Cardiac muscle cell (in vitro differentiated cells and primary cell): ENCODE results near the gene FOXL3. TPM values are rescaled to one million over a fixed set of nuclear protein-coding genes. Genes with fewer than 3 reads are reported as not detected.
"Not testable (repeated sequence)": the region's sequence is repeated elsewhere in the genome, so short reads cannot be mapped to it uniquely, and the experiment has no call there.

Experiments
- DNase-seq, 2 donors: peaks; one replicate each; pipeline versions ENCODE4 v3.0.0 to v3.0.0-alpha.2; 2010 to 2017; ENCODE audit warnings: low read depth in 1 of 2, low spot score in 1 of 2
- H3K27ac ChIP-seq: fragments of 200-600 bp; sonication (generic); 2 replicates; pipeline ENCODE4 v1.5.1; 2016
- H3K27me3 ChIP-seq: fragments of 200-600 bp; sonication (generic); 2 replicates; pipeline ENCODE4 v1.6.0; 2016; ENCODE audit warnings: control low read depth
- H3K36me3 ChIP-seq: fragments of 200-600 bp; sonication (generic); 2 replicates; pipeline ENCODE4 v1.5.1; 2016; ENCODE audit warnings: control low read depth
- H3K4me1 ChIP-seq: fragments of 200-600 bp; sonication (generic); 2 replicates; pipeline ENCODE4 v1.8.1; 2017; ENCODE audit warnings: low read depth, mild to moderate bottlenecking, mixed run types
- H3K4me3 ChIP-seq: fragments of 200-600 bp; sonication (generic); 2 replicates; pipeline ENCODE4 v1.5.1; 2016; ENCODE audit warnings: mild to moderate bottlenecking
- H3K9me3 ChIP-seq: fragments of 200-600 bp; sonication (generic); 2 replicates; pipeline ENCODE4 v1.5.1; 2017; ENCODE audit warnings: low read depth, mild to moderate bottlenecking, control low read depth
- polyA plus RNA-seq: library from polyadenylated mRNA; unstranded; fragments of >200 nt; fragmentation: Nextera tagmentation; extraction: Ambion mirVana; gene quantifications from 2 replicates; pipeline ENCODE4 v1.2.1, GENCODE V29; 2016
- total RNA-seq: library from RNA; depleted of rRNA; stranded (reverse); fragments of >200 nt; gene quantifications from 2 replicates; pipeline ENCODE4 v1.2.3, GENCODE V29; 2016
- TF ChIP-seq, protein P1 (sequence below): IDR thresholded peaks from 2 replicates; pipeline ENCODE4 v1.5.1; 2012; ENCODE audit warnings: low read depth, mild to moderate bottlenecking, low read length

The FOXL3 gene
- total RNA-seq (not detected in 2 replicates), polyA plus RNA-seq (not detected in 2 replicates)

GRCh38 chr7:289756-290553 is at the start of gene FOXL3:
TSS of gene FOXL3 (plus strand) at chr7:290170. CDS start at chr7:290170, 0 bp downstream.
- H3K4me3 ChIP-seq, result no peak within 1 kb of the TSS
- H3K4me1 ChIP-seq, result no peaks in the 10 kb centered on the region
- H3K9me3 ChIP-seq, result no peaks in the 10 kb centered on the region
- no peak within 1 kb of the TSS for H3K27ac ChIP-seq
- TF ChIP-seq, protein P1, sequence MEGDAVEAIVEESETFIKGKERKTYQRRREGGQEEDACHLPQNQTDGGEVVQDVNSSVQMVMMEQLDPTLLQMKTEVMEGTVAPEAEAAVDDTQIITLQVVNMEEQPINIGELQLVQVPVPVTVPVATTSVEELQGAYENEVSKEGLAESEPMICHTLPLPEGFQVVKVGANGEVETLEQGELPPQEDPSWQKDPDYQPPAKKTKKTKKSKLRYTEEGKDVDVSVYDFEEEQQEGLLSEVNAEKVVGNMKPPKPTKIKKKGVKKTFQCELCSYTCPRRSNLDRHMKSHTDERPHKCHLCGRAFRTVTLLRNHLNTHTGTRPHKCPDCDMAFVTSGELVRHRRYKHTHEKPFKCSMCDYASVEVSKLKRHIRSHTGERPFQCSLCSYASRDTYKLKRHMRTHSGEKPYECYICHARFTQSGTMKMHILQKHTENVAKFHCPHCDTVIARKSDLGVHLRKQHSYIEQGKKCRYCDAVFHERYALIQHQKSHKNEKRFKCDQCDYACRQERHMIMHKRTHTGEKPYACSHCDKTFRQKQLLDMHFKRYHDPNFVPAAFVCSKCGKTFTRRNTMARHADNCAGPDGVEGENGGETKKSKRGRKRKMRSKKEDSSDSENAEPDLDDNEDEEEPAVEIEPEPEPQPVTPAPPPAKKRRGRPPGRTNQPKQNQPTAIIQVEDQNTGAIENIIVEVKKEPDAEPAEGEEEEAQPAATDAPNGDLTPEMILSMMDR, result no peak
- no peaks in the 10 kb centered on the region for H3K36me3 ChIP-seq
- peaks cover 99% of the 10 kb centered on the region for H3K27me3 ChIP-seq
- DNase-seq, result no peak

- TF ChIP-seq, protein P1, result no peak
- Histone ChIP-seq H3K27me3 (no peaks in the 10 kb centered on the region), H3K4me1 (no peaks in the 10 kb centered on the region), H3K4me3 (no peak overlapping the region), H3K9me3 (no peaks in the 10 kb centered on the region), H3K27ac (no peak overlapping the region), H3K36me3 (no peaks in the 10 kb centered on the region)
- no peak for DNase-seq
These were observed 49.0 kb upstream of the FOXL3 start for GRCh38 chr7:240887-241421.

DNA sequence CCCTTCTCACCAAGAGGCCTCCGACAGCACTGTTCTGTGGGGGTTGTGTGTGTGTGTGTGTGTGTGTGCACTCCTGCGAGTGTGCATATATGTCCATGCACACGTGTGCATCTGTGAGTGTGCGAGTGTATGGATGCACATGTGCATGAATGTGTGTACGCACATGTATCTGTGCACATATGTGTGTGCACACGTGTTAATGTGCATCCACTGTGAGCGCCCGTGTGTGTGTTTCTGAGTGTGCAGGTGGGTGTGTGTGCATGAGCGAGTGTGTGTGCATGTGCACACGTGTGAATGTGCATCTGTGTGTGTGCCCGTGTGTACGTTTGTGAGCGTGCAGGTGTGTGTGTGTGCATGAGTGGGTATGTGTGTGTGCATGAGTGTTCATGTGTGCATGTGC is 48.5 kb upstream of the FOXL3 start:
- Histone ChIP-seq H3K9me3 (no peaks in the 10 kb centered on the region), H3K27ac (no peak overlapping the region), H3K4me1 (no peaks in the 10 kb centered on the region), H3K27me3 (no peaks in the 10 kb centered on the region), H3K36me3 (no peaks in the 10 kb centered on the region), H3K4me3 (no peak overlapping the region)
- DNase-seq, result no peak
- TF ChIP-seq, protein P1, result no peak

DNA sequence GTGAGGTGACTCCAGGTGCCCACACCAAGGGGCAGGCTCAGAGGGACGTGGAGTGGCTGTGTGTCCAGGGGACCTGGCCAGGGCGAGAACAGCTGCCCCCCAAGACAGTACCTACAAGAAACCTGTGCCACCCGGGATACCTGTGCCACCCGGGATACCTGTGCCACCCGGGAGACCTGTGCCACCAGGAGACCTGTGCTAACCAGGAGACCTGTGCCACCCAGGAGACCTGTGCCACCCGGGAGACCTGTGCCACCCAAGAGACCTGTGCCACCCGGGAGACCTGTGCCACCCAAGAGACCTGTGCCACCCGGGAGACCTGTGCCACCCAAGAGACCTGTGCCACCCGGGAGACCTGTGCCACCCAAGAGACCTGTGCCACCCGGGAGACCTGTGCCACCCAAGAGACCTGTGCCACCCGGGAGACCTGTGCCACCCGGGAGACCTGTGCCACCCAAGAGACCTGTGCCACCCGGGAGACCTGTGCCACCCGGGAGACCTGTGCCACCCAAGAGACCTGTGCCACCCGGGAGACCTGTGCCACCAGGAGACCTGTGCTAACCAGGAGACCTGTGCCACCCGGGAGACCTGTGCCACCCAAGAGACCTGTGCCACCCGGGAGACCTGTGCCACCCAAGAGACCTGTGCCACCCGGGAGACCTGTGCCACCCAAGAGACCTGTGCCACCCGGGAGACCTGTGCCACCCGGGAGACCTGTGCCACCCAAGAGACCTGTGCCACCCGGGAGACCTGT is 47.0 kb upstream of the FOXL3 start:
- not testable (repeated sequence) for H3K4me1 ChIP-seq, H3K27ac ChIP-seq, H3K27me3 ChIP-seq, H3K9me3 ChIP-seq, DNase-seq, H3K4me3 ChIP-seq, H3K36me3 ChIP-seq

DNA sequence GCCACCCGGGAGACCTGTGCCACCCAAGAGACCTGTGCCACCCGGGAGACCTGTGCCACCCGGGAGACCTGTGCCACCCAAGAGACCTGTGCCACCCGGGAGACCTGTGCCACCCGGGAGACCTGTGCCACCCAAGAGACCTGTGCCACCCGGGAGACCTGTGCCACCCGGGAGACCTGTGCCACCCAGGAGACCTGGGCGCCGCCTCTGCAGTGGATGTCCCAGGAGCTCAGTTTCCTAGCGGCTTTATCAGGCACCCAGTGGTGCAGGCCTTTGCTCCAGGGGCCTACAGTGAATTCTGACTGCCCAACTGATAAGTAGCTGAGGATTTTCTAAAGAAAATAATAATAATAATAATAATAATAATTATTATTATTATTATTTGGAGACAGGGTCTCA is 46.4 kb upstream of the FOXL3 start:
- not testable (repeated sequence) for H3K36me3 ChIP-seq, H3K9me3 ChIP-seq, H3K4me1 ChIP-seq

DNA sequence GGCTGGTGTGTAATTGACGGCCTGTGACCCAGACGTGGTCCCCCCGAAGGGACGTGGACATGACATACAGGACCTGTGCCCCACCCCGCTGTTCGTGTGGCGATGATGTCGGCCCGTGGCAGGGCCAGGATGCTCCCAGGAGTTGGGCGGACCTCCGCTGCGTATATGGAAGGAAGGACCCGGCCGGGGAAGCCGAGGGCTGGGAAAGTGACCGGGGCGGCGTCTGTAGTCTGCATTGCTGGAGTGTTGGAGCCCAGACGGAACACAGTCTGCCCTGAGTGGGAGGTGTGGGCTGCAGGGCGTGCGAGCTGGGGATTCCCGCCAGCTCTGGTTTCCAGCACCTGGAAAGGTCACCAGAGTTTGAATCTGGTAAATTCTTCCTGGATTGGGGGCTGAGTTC is 45.0 kb upstream of the FOXL3 start:
- DNase-seq, result no peak
- TF ChIP-seq, protein P1, result no peak
- H3K4me3 ChIP-seq, result no peak overlapping the region
- no peaks in the 10 kb centered on the region for H3K4me1 ChIP-seq
- no peaks in the 10 kb centered on the region for H3K9me3 ChIP-seq
- H3K27ac ChIP-seq, result no peak overlapping the region
- H3K36me3 ChIP-seq, result no peaks in the 10 kb centered on the region
- H3K27me3 ChIP-seq, result no peaks in the 10 kb centered on the region

More for the DNA sequence above, 46.4 kb upstream of the FOXL3 start:
- not testable (repeated sequence) for H3K27ac ChIP-seq, H3K4me3 ChIP-seq, H3K27me3 ChIP-seq, DNase-seq
